ENCODE results near the gene CD209. TPM values are rescaled to one million over a fixed set of nuclear protein-coding genes. Genes with fewer than 3 reads are reported as not detected.

Gene CD209
- total RNA-seq, 6 experiments from 2014 or later, result not detected

GRCh38 chr19:7759156-7759555, 11.8 kb upstream of the CD209 start:
- Mint-ChIP-seq H3K4me1 (ENCODE audit: low read depth) (no peaks in the 10 kb centered on the region), H3K27me3 (ENCODE audit: insufficient read depth) (peaks cover 12% of the 10 kb centered on the region), H3K27ac (no peak overlapping the region), H3K36me3 (ENCODE audit: low read depth) (peaks cover 16% of the 10 kb centered on the region), H3K4me3 (no peak overlapping the region), H3K9me3 (peaks cover 42% of the 10 kb centered on the region)
- DNase-seq, result no peak
- TF ChIP-seq, protein P1, sequence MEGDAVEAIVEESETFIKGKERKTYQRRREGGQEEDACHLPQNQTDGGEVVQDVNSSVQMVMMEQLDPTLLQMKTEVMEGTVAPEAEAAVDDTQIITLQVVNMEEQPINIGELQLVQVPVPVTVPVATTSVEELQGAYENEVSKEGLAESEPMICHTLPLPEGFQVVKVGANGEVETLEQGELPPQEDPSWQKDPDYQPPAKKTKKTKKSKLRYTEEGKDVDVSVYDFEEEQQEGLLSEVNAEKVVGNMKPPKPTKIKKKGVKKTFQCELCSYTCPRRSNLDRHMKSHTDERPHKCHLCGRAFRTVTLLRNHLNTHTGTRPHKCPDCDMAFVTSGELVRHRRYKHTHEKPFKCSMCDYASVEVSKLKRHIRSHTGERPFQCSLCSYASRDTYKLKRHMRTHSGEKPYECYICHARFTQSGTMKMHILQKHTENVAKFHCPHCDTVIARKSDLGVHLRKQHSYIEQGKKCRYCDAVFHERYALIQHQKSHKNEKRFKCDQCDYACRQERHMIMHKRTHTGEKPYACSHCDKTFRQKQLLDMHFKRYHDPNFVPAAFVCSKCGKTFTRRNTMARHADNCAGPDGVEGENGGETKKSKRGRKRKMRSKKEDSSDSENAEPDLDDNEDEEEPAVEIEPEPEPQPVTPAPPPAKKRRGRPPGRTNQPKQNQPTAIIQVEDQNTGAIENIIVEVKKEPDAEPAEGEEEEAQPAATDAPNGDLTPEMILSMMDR (IDR thresholded peaks at IDR 0.05), result no peak

DNA sequence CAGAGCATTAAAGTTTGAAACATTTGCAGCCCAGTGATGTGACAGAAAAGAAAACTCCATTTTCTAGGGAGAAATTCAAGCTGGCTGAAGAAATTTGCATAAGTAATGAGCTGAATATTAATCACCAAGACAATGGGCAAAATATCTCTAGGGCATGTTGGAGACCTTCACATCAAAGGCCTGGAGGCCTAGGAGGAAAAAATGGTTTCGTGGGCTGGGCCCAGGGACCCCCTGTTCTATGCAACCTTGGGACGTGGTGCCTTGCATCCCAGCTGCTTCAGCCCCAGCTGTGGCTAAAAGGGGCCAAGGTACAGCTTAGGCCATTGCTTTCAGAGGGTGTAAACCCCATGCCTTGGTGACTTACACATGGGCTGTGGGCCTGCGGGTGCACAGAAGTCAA, 10.0 kb upstream of the CD209 start:
- no peak overlapping the region for H3K4me3 Mint-ChIP-seq
- TF ChIP-seq, protein P1 (IDR thresholded peaks at IDR 0.05), result no peak
- H3K9me3 Mint-ChIP-seq, result peaks cover 42% of the 10 kb centered on the region
- no peak for DNase-seq
- peaks cover 9% of the 10 kb centered on the region; the same call in 1 of the 2 replicates for H3K27me3 Mint-ChIP-seq (ENCODE audit: insufficient read depth)
- peaks cover 16% of the 10 kb centered on the region for H3K36me3 Mint-ChIP-seq (ENCODE audit: low read depth)
- H3K4me1 Mint-ChIP-seq (ENCODE audit: low read depth), result no peaks in the 10 kb centered on the region
- no peak overlapping the region for H3K27ac Mint-ChIP-seq

- peaks cover 16% of the 10 kb centered on the region for H3K36me3 Mint-ChIP-seq (ENCODE audit: low read depth)
- TF ChIP-seq, protein P1 (IDR thresholded peaks at IDR 0.05), result no peak
- H3K27ac Mint-ChIP-seq, result no peak overlapping the region
- no peak overlapping the region for H3K4me3 Mint-ChIP-seq
- DNase-seq, result no peak
- peaks cover 39% of the 10 kb centered on the region for H3K9me3 Mint-ChIP-seq
- H3K4me1 Mint-ChIP-seq (ENCODE audit: low read depth), result no peaks in the 10 kb centered on the region
- H3K27me3 Mint-ChIP-seq (ENCODE audit: insufficient read depth), result peaks cover 8% of the 10 kb centered on the region; the same call in 1 of the 2 replicates
Measured at GRCh38 chr19:7756258-7756657, 8.9 kb upstream of the CD209 start.

GRCh38 chr19:7751157-7751783, 3.9 kb upstream of the CD209 start:
- Mint-ChIP-seq H3K27ac (no peak overlapping the region), H3K27me3 (ENCODE audit: insufficient read depth) (peaks cover 10% of the 10 kb centered on the region), H3K4me3 (no peak overlapping the region), H3K36me3 (ENCODE audit: low read depth) (peaks cover 4% of the 10 kb centered on the region; the same call in 1 of the 2 replicates), H3K9me3 (peaks cover 7% of the 10 kb centered on the region), H3K4me1 (ENCODE audit: low read depth) (no peaks in the 10 kb centered on the region)
- DNase-seq, result no peak
- TF ChIP-seq, protein P1 (IDR thresholded peaks at IDR 0.05), result no peak

- no peaks in the 10 kb centered on the region for H3K9me3 Mint-ChIP-seq
- no peak overlapping the region; the same call in 1 of the 2 replicates for H3K27ac Mint-ChIP-seq
- TF ChIP-seq, protein P1 (IDR thresholded peaks at IDR 0.05), result peak; percentile 29
- H3K4me1 Mint-ChIP-seq (ENCODE audit: low read depth), result no peaks in the 10 kb centered on the region
- no peaks in the 10 kb centered on the region for H3K36me3 Mint-ChIP-seq (ENCODE audit: low read depth)
- H3K27me3 Mint-ChIP-seq (ENCODE audit: insufficient read depth), result peaks cover 7% of the 10 kb centered on the region
- no peak overlapping the region for H3K4me3 Mint-ChIP-seq
- peak; percentile 13 for DNase-seq
Measured at GRCh38 chr19:7748756-7749155, 1.4 kb upstream of the CD209 start.

All from HFFc6 (cell line).